Natural killer cell (primary cell): ENCODE data around the gene TAC1. TPM values are rescaled to one million over a fixed set of nuclear protein-coding genes. Genes with fewer than 3 reads are reported as not detected.

Experiments used
- ATAC-seq, 3 donors: fragments of 150-1000 bp in 2 of 3; fragments of 200-7000 bp in 1 of 3; cut with Tn5 transposase; 1 replicate in 1 of 3; 2 replicates in 2 of 3; pipeline ENCODE4 v1.10.0; 2021; ENCODE audit warnings: mild to moderate bottlenecking in 2 of 3, moderate library complexity in 2 of 3
- DNase-seq, 2 donors: peaks; one replicate each; pipeline versions ENCODE4 v3.0.0 to v3.0.0-alpha.2; 2013 to 2021; ENCODE audit warnings: mixed read lengths in 1 of 2
- H3K27ac ChIP-seq: one replicate; pipeline ENCODE4 v1.5.1; 2013; ENCODE audit warnings: mild to moderate bottlenecking, low read length
- H3K27me3 ChIP-seq: one replicate; pipeline ENCODE4 v1.6.1; 2013; ENCODE audit warnings: low read length; ENCODE audit not compliant: control insufficient read depth, insufficient read depth
- H3K36me3 ChIP-seq: one replicate; pipeline ENCODE4 v1.6.1; 2013; ENCODE audit warnings: low read length; ENCODE audit not compliant: control insufficient read depth, insufficient read depth
- H3K4me1 ChIP-seq: one replicate; pipeline ENCODE4 v1.6.1; 2013; ENCODE audit warnings: low read length; ENCODE audit not compliant: control insufficient read depth, insufficient read depth
- H3K4me3 ChIP-seq: one replicate; pipeline ENCODE4 v1.5.1; 2013; ENCODE audit warnings: low read length
- H3K9me3 ChIP-seq: one replicate; pipeline ENCODE4 v1.6.1; 2013; ENCODE audit warnings: low read length; ENCODE audit not compliant: control insufficient read depth, insufficient read depth
- H3K27ac Mint-ChIP-seq, 2 donors: one replicate each; pipeline ENCODE4 v1.8.0; 2022; ENCODE audit warnings: mild to moderate bottlenecking in 2 of 2, mixed read lengths in 2 of 2, moderate library complexity in 1 of 2
- H3K27me3 Mint-ChIP-seq, 2 donors: one replicate each; pipeline ENCODE4 v1.8.0; 2022; ENCODE audit warnings: low read depth in 2 of 2, mixed read lengths in 2 of 2
- H3K36me3 Mint-ChIP-seq: one replicate; pipeline ENCODE4 v1.8.0; 2022; ENCODE audit warnings: mixed read lengths
- H3K4me1 Mint-ChIP-seq, 2 donors: one replicate each; pipeline ENCODE4 v1.8.0; 2022; ENCODE audit warnings: mixed read lengths in 2 of 2
- H3K4me3 Mint-ChIP-seq: one replicate; pipeline ENCODE4 v1.8.0; 2022; ENCODE audit warnings: mild to moderate bottlenecking, moderate library complexity, mixed read lengths
- H3K9me3 Mint-ChIP-seq, 2 donors: one replicate each; pipeline ENCODE4 v1.8.0; 2022; ENCODE audit warnings: mixed read lengths in 2 of 2
- CTCF ChIP-seq: fragments of 200-600 bp; IDR thresholded peaks from one replicate; pipeline ENCODE4 v1.8.0; 2022; ENCODE audit warnings: antibody characterized with exemption
- WGBS: methylation state at CpG from one replicate; pipeline ENCODE4 v1.1.7; 2013; ENCODE audit warnings: missing lambda C conversion rate; ENCODE audit not compliant: insufficient coverage; 5-methylcytosine and 5-hydroxymethylcytosine counted together
- intact Hi-C: fragments of 100-400 bp; cut with micrococcal nuclease; formaldehyde crosslinking; loops from one replicate; pipeline ENCODE4 v1.14.2; 2022
- total RNA-seq, 4 donors: library from RNA; stranded (reverse); fragments of 120-200 nt in 1 of 4; gene quantifications; one replicate each; pipeline versions ENCODE4 v1.2.3 to v1.2.4, GENCODE V29; 2013 to 2022

Gene TAC1
- total RNA-seq, 3 donors from 2014 or later (not counting 1 experiment from before 2014, with no cell fraction given) = not detected

GRCh38 chr7:97751566-97751965, 19.7 kb downstream of the TAC1 start:
- H3K9me3 ChIP-seq = no peaks in the 10 kb centered on the region
- intact Hi-C loops = no loop called here
- no peak for DNase-seq
- TF ChIP-seq CTCF = no peak
- no peak for ATAC-seq
- Mint-ChIP-seq H3K27me3 (no peaks in the 10 kb centered on the region), H3K36me3 (no peaks in the 10 kb centered on the region), H3K4me1 (no peaks in the 10 kb centered on the region), H3K4me3 (no peak overlapping the region), H3K9me3 (peaks cover 2 to 6% of the 10 kb centered on the region in 2 donors), H3K27ac (no peak overlapping the region)
- no peak overlapping the region for H3K27ac ChIP-seq
- H3K27me3 ChIP-seq = no peaks in the 10 kb centered on the region
- H3K4me3 ChIP-seq = no peak overlapping the region
- 100% methylated on average over 2 of the region's 2 CpGs for WGBS
- H3K4me1 ChIP-seq = no peaks in the 10 kb centered on the region
- H3K36me3 ChIP-seq = no peaks in the 10 kb centered on the region

GRCh38 chr7:97752215-97752614, 20.3 kb downstream of the TAC1 start:
- no peak for DNase-seq
- H3K9me3 ChIP-seq = no peaks in the 10 kb centered on the region
- no peak for TF ChIP-seq CTCF
- Mint-ChIP-seq H3K4me3 (no peak overlapping the region), H3K27me3 (no peaks in the 10 kb centered on the region), H3K4me1 (no peaks in the 10 kb centered on the region), H3K27ac (no peak overlapping the region), H3K9me3 (peaks cover 2 to 6% of the 10 kb centered on the region in 2 donors), H3K36me3 (no peaks in the 10 kb centered on the region)
- no peak overlapping the region for H3K27ac ChIP-seq
- H3K27me3 ChIP-seq = no peaks in the 10 kb centered on the region
- H3K36me3 ChIP-seq = no peaks in the 10 kb centered on the region
- no peak overlapping the region for H3K4me3 ChIP-seq
- no peak for ATAC-seq
- 50% methylated on average over 1 of the region's 1 CpG for WGBS
- intact Hi-C loops = no loop called here
- no peaks in the 10 kb centered on the region for H3K4me1 ChIP-seq

- H3K9me3 Mint-ChIP-seq = peaks cover 0 to 7% of the 10 kb centered on the region in 2 donors
- Histone ChIP-seq H3K36me3 (no peaks in the 10 kb centered on the region), H3K27ac (no peak overlapping the region), H3K27me3 (no peaks in the 10 kb centered on the region), H3K4me1 (no peaks in the 10 kb centered on the region), H3K4me3 (no peak overlapping the region), H3K9me3 (no peaks in the 10 kb centered on the region)
- H3K27ac Mint-ChIP-seq = no peak overlapping the region
- TF ChIP-seq CTCF = no peak
- H3K4me3 Mint-ChIP-seq = no peak overlapping the region
- H3K27me3 Mint-ChIP-seq = no peaks in the 10 kb centered on the region
- intact Hi-C loops = no loop called here
- WGBS = 82% methylated on average over 2 of the region's 2 CpGs
- H3K36me3 Mint-ChIP-seq = peaks cover under 1% of the 10 kb centered on the region
- H3K4me1 Mint-ChIP-seq = no peaks in the 10 kb centered on the region
- no peak for DNase-seq
- ATAC-seq = no peak
Measured at GRCh38 chr7:97757824-97758223, 25.9 kb downstream of the TAC1 start.

- DNase-seq (no peak), ATAC-seq (no peak)
- Mint-ChIP-seq H3K9me3 (no peaks in the 10 kb centered on the region), H3K27ac (no peak overlapping the region), H3K4me1 (no peaks in the 10 kb centered on the region), H3K36me3 (no peaks in the 10 kb centered on the region), H3K4me3 (no peak overlapping the region), H3K27me3 (peaks cover 0 to 2% of the 10 kb centered on the region in 2 donors)
- Histone ChIP-seq H3K4me1 (no peaks in the 10 kb centered on the region), H3K36me3 (no peaks in the 10 kb centered on the region), H3K27ac (no peak overlapping the region), H3K27me3 (no peaks in the 10 kb centered on the region), H3K4me3 (no peak overlapping the region), H3K9me3 (no peaks in the 10 kb centered on the region)
- intact Hi-C loops = no loop called here
- TF ChIP-seq CTCF = no peak
- 58% methylated on average over 4 of the region's 5 CpGs for WGBS
Measured at GRCh38 chr7:97770850-97771249, 39.0 kb downstream of the TAC1 start.
